Prostate gland (tissue), 2 donors: ENCODE data around the gene DDX19B. TPM values are rescaled to one million over a fixed set of nuclear protein-coding genes. Genes with fewer than 3 reads are reported as not detected.
A peak's percentile ranks its signal among the peaks of the same experiment; 100 is the strongest.
"Not testable (repeated sequence)": the region's sequence is repeated elsewhere in the genome, so short reads cannot be mapped to it uniquely, and the experiment has no call there.

Experiments
- DNase-seq: peaks from one replicate; pipeline ENCODE4 v3.0.0-alpha.2; 2019; ENCODE audit warnings: low spot score
- H3K27ac ChIP-seq, 2 donors: fragments of 200-600 bp; sonication (generic); 2 replicates each; pipeline ENCODE4 v1.5.1; 2017 to 2019
- H3K27me3 ChIP-seq: fragments of 200-600 bp; sonication (generic); replicated peaks from 2 replicates; pipeline ENCODE4 v1.5.1; 2019; ENCODE audit not compliant: insufficient read depth
- H3K36me3 ChIP-seq, 2 donors: fragments of 200-600 bp; sonication (generic); 1 replicate in 1 of 2; 2 replicates in 1 of 2; pipeline versions ENCODE4 v1.5.1 to v1.8.1; 2017 to 2019
- H3K4me1 ChIP-seq: fragments of 200-600 bp; sonication (generic); replicated peaks from 2 replicates; pipeline ENCODE4 v1.5.1; 2019
- H3K4me3 ChIP-seq, 2 donors: fragments of 200-600 bp; sonication (generic); 2 replicates each; pipeline ENCODE4 v1.5.1; 2017 to 2019
- H3K9me3 ChIP-seq: fragments of 200-600 bp; sonication (generic); 2 replicates; pipeline ENCODE4 v1.5.1; 2017
- CTCF ChIP-seq, 4 experiments: fragments of 200-600 bp in 2 of 4; fragments of 450-650 bp in 2 of 4; sonication (generic) in 2 of 4; IDR thresholded peaks; 1 replicate in 3 of 4; 2 replicates in 1 of 4; pipeline ENCODE4 v1.5.1; 2016 to 2019; ENCODE audit warnings: antibody characterized with exemption in 4 of 4, mild to moderate bottlenecking in 2 of 4, moderate library complexity in 2 of 4
- POLR2A ChIP-seq: fragments of 450-650 bp; IDR thresholded peaks from one replicate; pipeline ENCODE4 v1.6.1; 2016; ENCODE audit warnings: antibody characterized with exemption, mild to moderate bottlenecking
- POLR2AphosphoS5 ChIP-seq: sonication (generic); formaldehyde crosslinking; IDR thresholded peaks from one replicate; pipeline ENCODE4 v1.6.1; 2017; ENCODE audit warnings: antibody characterized with exemption
- WGBS: methylation state at CpG from one replicate; pipeline ENCODE4 v1.1.5; 2018; 5-methylcytosine and 5-hydroxymethylcytosine counted together
- intact Hi-C: fragments of 100-400 bp; cut with DNase I; formaldehyde crosslinking; loops from one replicate; pipeline ENCODE4 v1.14.2; 2022
- total RNA-seq, 2 donors: library from RNA; depleted of rRNA; stranded (reverse); fragments of >200 nt; gene quantifications; one replicate each; pipeline ENCODE4 v1.1.0, GENCODE V29; 2016

DDX19B gene
- total RNA-seq, 2 donors from 2014 or later, result 27.4 to 37.0 TPM

GRCh38 chr16:70276392-70276791 lies 22.6 kb upstream of the DDX19B start:
- H3K27ac ChIP-seq, result no peak overlapping the region
- intact Hi-C loops, result no loop called here
- H3K27me3 ChIP-seq, result no peaks in the 10 kb centered on the region
- TF ChIP-seq POLR2AphosphoS5, result no peak
- no peak for TF ChIP-seq POLR2A
- WGBS, result 91% methylated on average over 1 of the region's 1 CpG
- H3K4me1 ChIP-seq, result no peaks in the 10 kb centered on the region
- peaks cover 14 to 16% of the 10 kb centered on the region in 2 donors for H3K36me3 ChIP-seq
- H3K9me3 ChIP-seq, result no peaks in the 10 kb centered on the region
- H3K4me3 ChIP-seq, result no peak overlapping the region
- DNase-seq, result no peak

GRCh38 chr16:70287304-70287971 lies 11.5 kb upstream of the DDX19B start:
- H3K9me3 ChIP-seq, H3K27me3 ChIP-seq, H3K4me1 ChIP-seq, H3K4me3 ChIP-seq, H3K36me3 ChIP-seq, intact Hi-C loops, H3K27ac ChIP-seq, DNase-seq: not testable (repeated sequence)
- 93% methylated on average over 17 of the region's 17 CpGs for WGBS

GRCh38 chr16:70289229-70290094 lies 9.5 kb upstream of the DDX19B start, which contains the start of gene AARS1:
TSS of gene AARS1 (minus strand) at chr16:70289506. CDS start at chr16:70282763, 6,743 bp downstream.
- H3K27ac ChIP-seq, result peak within 1 kb of the TSS; percentile 87 to 88
- DNase-seq, result peak; percentile 99
- intact Hi-C loops, result no loop called here
- no peaks in the 10 kb centered on the region for H3K36me3 ChIP-seq
- TF ChIP-seq POLR2AphosphoS5 (peak; percentile 98), POLR2A (peak; percentile 92), CTCF (IDR thresholded peaks at IDR 0.05) (peak in 1 of 4 experiments; percentile 38)
- no peaks in the 10 kb centered on the region for H3K27me3 ChIP-seq
- peak within 1 kb of the TSS; percentile 59 to 77 for H3K4me3 ChIP-seq
- no peaks in the 10 kb centered on the region for H3K4me1 ChIP-seq
- H3K9me3 ChIP-seq, result no peaks in the 10 kb centered on the region
- WGBS, result 1% methylated on average over 53 of the region's 53 CpGs

GRCh38 chr16:70290949-70291519 lies 8.0 kb upstream of the DDX19B start:
- Histone ChIP-seq H3K27ac (no peak overlapping the region), H3K36me3 (no peaks in the 10 kb centered on the region), H3K4me1 (no peaks in the 10 kb centered on the region), H3K4me3 (no peak overlapping the region), H3K9me3 (no peaks in the 10 kb centered on the region), H3K27me3 (no peaks in the 10 kb centered on the region)
- DNase-seq, result no peak
- TF ChIP-seq CTCF (IDR thresholded peaks at IDR 0.05) (no peak), POLR2AphosphoS5 (no peak), POLR2A (no peak)
- intact Hi-C loops, result no loop called here

- not testable (repeated sequence) for DNase-seq
Observed at GRCh38 chr16:70292148-70292547, 6.8 kb upstream of the DDX19B start.

GRCh38 chr16:70294385-70295025 lies 4.5 kb upstream of the DDX19B start:
- Histone ChIP-seq H3K36me3 (no peaks in the 10 kb centered on the region), H3K4me3 (no peak overlapping the region), H3K9me3 (no peaks in the 10 kb centered on the region), H3K4me1 (no peaks in the 10 kb centered on the region), H3K27me3 (no peaks in the 10 kb centered on the region), H3K27ac (no peak overlapping the region)
- 95% methylated on average over 28 of the region's 28 CpGs for WGBS
- DNase-seq, result no peak
- no peak for TF ChIP-seq POLR2A
- TF ChIP-seq POLR2AphosphoS5, result no peak
- TF ChIP-seq CTCF (IDR thresholded peaks at IDR 0.05), result no peak
- intact Hi-C loops, result loop anchor here (5.0 kb wide), 1 partner anchor 53 kb away; the partner anchor contains the start of gene DDX19A

More at GRCh38 chr16:70292148-70292547, 6.8 kb upstream of the DDX19B start:
- H3K27me3 ChIP-seq, H3K27ac ChIP-seq, H3K4me3 ChIP-seq, intact Hi-C loops, H3K36me3 ChIP-seq, H3K4me1 ChIP-seq, H3K9me3 ChIP-seq: not testable (repeated sequence)
- 93% methylated on average over 11 of the region's 11 CpGs for WGBS
